Mucosa of descending colon (tissue), 3 donors: ENCODE measurements around the gene ZKSCAN8. TPM values are rescaled to one million over a fixed set of nuclear protein-coding genes. Genes with fewer than 3 reads are reported as not detected.

ENCODE experiments used
- ATAC-seq: fragments of 200-7000 bp; cut with Tn5 transposase; one replicate; pipeline ENCODE4 v1.9.1; 2020; ENCODE audit warnings: mild to moderate bottlenecking, moderate library complexity
- DNase-seq, 3 donors: peaks; one replicate each; pipeline ENCODE4 v3.0.0-alpha.2; 2020
- H3K36me3 ChIP-seq: fragments of 200-600 bp; one replicate; pipeline ENCODE4 v1.8.0; 2021; ENCODE audit warnings: low read depth, mild to moderate bottlenecking
- H3K4me1 ChIP-seq: fragments of 200-600 bp; one replicate; pipeline ENCODE4 v1.8.0; 2021; ENCODE audit warnings: low read depth, mild to moderate bottlenecking
- H3K4me3 ChIP-seq: fragments of 200-600 bp; one replicate; pipeline ENCODE4 v1.8.0; 2021; ENCODE audit warnings: mild to moderate bottlenecking
- H3K9me3 ChIP-seq: fragments of 200-600 bp; one replicate; pipeline ENCODE4 v1.8.0; 2021; ENCODE audit warnings: mild to moderate bottlenecking
- intact Hi-C, 2 donors: fragments of 100-400 bp; cut with DNase I in 1 of 2; cut with micrococcal nuclease in 1 of 2; formaldehyde crosslinking; loops; one replicate each; pipeline versions ENCODE4 v1.11.0 to v1.11.1; 2022; cut with DNase I, micrococcal nuclease
- total RNA-seq, 3 donors: library from RNA; stranded (reverse); fragmentation: NEBNext Ultra II Directional in 2 of 3; extraction: Animal tissue kit (Norgen Biotek cat#: 25700) in 2 of 3; gene quantifications; one replicate each; pipeline versions ENCODE4 v1.2.1 to v1.2.4, GENCODE V29; 2021 to 2023
- TF ChIP-seq, protein P1 (sequence below): fragments of 200-600 bp; IDR thresholded peaks from one replicate; pipeline ENCODE4 v1.8.0; 2022; ENCODE audit warnings: antibody characterized with exemption, mild to moderate bottlenecking
- donor health status: DM: no; HTN: no; CAD: no; lungs with moderate emphysema.
- donor health status: DM: no; HTN: no; CAD: no.
- donor health status: DM: no; HTN: yes; CAD: no.

ZKSCAN8 gene
- total RNA-seq, 3 donors from 2014 or later: 11.6 to 26.7 (median 16.6) TPM

DNA sequence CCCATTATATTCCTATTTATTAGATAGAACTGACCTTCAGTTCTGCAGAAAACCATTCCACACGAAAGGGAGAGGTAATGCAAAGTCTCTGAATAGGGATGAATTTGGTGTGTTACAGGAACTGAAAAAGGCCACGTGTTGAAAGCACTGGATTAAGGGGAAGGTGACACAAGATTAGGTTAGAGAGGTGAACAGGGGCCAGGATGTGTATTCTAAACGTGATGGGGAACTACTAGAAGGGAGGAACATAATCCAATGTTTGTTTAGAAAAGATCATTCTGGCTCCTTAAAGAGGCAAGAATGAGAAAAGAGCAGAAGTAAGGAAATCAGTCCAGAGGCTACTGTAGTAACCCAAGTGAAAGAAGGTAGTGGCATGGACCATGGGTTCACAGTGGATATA is 6.3 kb upstream of the ZKSCAN8 start:
- no peak for DNase-seq
- Histone ChIP-seq H3K9me3 (no peaks in the 10 kb centered on the region), H3K4me1 (peaks cover 10% of the 10 kb centered on the region), H3K36me3 (no peaks in the 10 kb centered on the region), H3K4me3 (no peak overlapping the region)
- TF ChIP-seq, protein P1, sequence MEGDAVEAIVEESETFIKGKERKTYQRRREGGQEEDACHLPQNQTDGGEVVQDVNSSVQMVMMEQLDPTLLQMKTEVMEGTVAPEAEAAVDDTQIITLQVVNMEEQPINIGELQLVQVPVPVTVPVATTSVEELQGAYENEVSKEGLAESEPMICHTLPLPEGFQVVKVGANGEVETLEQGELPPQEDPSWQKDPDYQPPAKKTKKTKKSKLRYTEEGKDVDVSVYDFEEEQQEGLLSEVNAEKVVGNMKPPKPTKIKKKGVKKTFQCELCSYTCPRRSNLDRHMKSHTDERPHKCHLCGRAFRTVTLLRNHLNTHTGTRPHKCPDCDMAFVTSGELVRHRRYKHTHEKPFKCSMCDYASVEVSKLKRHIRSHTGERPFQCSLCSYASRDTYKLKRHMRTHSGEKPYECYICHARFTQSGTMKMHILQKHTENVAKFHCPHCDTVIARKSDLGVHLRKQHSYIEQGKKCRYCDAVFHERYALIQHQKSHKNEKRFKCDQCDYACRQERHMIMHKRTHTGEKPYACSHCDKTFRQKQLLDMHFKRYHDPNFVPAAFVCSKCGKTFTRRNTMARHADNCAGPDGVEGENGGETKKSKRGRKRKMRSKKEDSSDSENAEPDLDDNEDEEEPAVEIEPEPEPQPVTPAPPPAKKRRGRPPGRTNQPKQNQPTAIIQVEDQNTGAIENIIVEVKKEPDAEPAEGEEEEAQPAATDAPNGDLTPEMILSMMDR: no peak
- intact Hi-C loops: loop anchor here (10.0 kb wide), 1 partner anchor 219 kb away; no protein-coding TSS in a partner anchor
- ATAC-seq: no peak

DNA sequence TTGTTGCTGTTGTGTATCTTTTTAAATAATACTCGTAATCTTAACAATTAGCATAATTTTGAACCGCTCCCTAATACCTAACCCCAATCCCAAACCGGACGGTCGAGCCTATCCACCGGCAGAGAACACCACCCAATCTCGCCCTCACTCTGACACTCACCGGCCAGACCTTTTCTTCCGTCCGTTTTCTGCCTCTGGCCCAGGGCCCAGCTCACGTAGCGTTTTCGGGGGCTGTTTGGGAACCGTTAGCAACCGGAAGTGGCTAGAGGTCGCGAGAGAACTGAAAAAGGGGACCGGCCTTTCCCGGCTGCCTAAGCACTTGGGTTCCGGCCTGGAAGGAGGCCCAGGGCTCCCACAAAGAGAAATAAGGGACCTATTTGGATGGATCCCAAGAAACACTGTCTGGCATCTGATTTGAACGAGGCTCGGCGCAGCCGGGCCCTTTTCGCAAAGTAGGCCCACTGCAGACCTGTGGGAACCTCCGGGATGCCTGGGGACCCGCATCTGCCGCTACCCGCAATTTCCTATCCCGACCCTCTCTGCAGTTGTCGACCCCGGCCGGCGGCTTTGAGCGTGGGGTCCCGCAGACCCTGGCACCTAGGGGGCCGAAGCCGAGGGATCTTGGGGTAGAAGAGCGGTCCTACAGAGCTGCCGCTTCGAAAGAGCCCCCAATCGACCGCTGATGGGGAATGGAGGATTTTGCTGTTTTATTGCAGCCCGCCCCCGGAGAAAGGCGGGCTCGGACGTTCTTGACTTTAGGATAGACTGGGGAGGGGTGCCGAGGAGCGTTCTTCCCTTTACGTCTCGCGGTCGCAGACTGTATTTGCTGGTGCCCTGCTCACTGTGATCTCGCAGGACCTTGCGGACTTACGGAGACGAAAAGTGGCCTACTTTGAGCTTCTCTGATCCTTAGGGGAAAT is 4.8 kb upstream of the ZKSCAN8 start:
- H3K4me1 ChIP-seq: peaks cover 10% of the 10 kb centered on the region
- TF ChIP-seq, protein P1: no peak
- intact Hi-C loops: loop anchor here (10.0 kb wide), 1 partner anchor 218 kb away; no protein-coding TSS in a partner anchor
- ATAC-seq: peak; percentile 85
- H3K4me3 ChIP-seq: peak overlapping the region; percentile 43
- peak; percentile 88 to 89 (median 88) for DNase-seq
- H3K9me3 ChIP-seq: no peaks in the 10 kb centered on the region
- no peaks in the 10 kb centered on the region for H3K36me3 ChIP-seq

DNA sequence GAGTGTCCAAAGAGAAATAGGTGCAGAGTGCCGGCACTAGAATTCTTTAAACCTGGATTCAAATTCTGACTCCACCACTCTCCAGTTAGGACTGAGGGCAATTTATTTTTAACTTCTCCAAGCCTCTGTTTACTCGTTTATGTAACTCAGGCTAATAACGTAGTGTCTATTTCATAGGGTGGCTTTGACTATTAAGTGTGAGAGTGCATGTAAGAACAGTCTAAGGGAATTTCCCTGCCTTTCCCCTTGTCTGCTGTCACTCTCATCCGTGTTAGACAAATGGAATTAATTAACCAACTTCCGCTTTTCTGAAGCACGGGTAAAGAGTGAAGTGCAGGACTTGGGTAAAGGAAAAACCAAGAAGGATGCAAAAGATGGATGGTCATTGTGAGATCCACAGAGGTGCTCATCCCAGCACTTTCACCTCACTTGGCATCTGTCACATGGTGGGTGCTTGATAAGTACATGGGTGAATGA is 4.1 kb upstream of the ZKSCAN8 start:
- peak overlapping the region; percentile 43 for H3K4me3 ChIP-seq
- peak; percentile 24 for ATAC-seq
- no peaks in the 10 kb centered on the region for H3K9me3 ChIP-seq
- intact Hi-C loops: loop anchor here (10.0 kb wide), 1 partner anchor 217 kb away; no protein-coding TSS in a partner anchor
- peaks cover 13% of the 10 kb centered on the region for H3K4me1 ChIP-seq
- H3K36me3 ChIP-seq: no peaks in the 10 kb centered on the region
- no peak for DNase-seq
- TF ChIP-seq, protein P1: no peak

DNA sequence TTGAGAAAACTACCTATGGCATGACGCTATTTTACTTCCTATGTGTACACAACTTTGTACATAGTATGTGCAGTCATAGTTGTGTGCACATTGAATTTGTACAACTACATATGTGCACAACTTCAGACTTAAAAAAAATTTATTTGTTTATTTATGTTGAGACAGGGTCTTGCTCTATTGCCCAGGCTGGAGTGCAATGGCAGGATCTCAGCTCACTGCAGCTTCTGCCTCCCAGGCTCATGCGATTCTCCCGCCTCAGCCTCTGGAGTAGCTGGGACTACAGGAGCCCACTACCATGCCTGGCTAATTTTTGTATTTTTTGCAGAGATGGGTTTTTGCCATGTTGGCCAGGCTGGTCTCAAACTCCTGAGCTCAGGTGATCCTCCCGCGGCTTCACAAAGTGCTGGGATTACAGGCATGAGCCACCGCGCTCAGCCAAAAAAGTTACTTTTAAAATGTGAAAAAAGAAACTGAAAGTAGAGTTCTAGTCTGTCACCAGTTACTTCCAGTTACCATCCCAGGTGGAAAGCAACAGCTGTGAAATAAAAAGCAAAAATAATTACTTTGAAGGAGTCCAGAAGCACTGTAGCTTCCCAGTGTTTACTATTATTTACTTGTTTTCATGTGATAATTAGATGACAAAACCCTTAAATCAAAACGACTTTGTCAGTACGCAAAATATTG is 1.7 kb upstream of the ZKSCAN8 start:
- H3K36me3 ChIP-seq: no peaks in the 10 kb centered on the region
- ATAC-seq (no peak), DNase-seq (no peak)
- H3K4me1 ChIP-seq: peaks cover 19% of the 10 kb centered on the region
- H3K4me3 ChIP-seq: no peak overlapping the region
- H3K9me3 ChIP-seq: no peaks in the 10 kb centered on the region
- intact Hi-C loops: loop anchor here (5.0 to 10.0 kb wide), 2 partner anchors 72 to 215 kb away; no protein-coding TSS in a partner anchor
- TF ChIP-seq, protein P1: no peak

DNA sequence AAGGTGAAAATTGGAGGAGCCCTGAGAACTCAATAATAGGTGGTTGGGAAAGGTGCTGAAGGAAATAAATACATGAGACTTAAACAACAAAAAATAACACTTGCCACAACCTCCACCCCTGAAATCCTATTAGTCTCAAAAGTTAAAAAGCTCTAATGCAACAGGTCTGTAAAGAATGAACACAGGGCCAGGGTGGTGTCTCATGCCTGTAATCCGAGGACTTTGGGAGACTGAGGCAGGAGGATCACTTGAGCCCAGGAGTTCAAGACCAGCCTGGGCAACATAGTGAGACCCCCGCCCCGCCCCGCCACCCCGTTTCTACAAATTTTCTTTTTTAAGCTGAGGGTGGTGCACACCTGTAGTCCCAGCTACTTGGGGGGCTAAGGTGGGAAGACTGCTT is 1.1 kb upstream of the ZKSCAN8 start:
- intact Hi-C loops: loop anchor here in 1 of 2 donors (5.0 kb wide), 1 partner anchor 72 kb away; no protein-coding TSS in a partner anchor
- no peak for ATAC-seq
- Histone ChIP-seq H3K4me3 (no peak overlapping the region), H3K9me3 (no peaks in the 10 kb centered on the region), H3K36me3 (no peaks in the 10 kb centered on the region), H3K4me1 (peaks cover 19% of the 10 kb centered on the region)
- DNase-seq: no peak
- TF ChIP-seq, protein P1: no peak
